GM21360 (cell line): ENCODE results near the gene CBX6.
"Not testable (repeated sequence)": the region's sequence is repeated elsewhere in the genome, so short reads cannot be mapped to it uniquely, and the experiment has no call there.

Source experiments
- ATAC-seq: cut with Tn5 transposase; IDR thresholded peaks from one replicate; pipeline ENCODE4 v1.9.1; 2021; ENCODE audit warnings: mild to moderate bottlenecking, moderate library complexity; ENCODE audit not compliant: unreplicated experiment

The CBX6 gene

GRCh38 chr22:38872172-38872830 is at the start of gene CBX6:
Gene CBX6 (minus strand): TSS chr22:38872216. CDS start chr22:38872190, 26 bp downstream.
- peak; percentile 56 for ATAC-seq

DNA sequence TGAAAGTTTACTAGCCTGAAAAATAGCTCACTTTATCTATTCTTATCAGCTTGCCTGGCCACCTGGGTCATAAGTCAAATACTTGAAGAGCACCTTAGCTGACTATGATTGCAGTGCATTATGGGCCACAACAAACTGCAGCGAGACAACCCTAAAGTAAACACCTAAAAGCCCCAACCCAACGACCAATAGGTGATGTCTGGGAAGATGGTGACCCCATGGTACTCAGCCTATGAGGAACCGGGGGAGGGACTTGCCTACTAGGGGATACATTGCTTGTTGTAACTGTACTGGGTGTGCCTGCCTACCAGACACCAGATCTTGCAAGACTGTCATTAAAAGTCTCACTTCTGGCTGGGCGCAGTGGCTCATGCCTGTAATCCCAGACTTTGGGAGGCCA is 49.8 kb upstream of the CBX6 start:
- no peak for ATAC-seq

DNA sequence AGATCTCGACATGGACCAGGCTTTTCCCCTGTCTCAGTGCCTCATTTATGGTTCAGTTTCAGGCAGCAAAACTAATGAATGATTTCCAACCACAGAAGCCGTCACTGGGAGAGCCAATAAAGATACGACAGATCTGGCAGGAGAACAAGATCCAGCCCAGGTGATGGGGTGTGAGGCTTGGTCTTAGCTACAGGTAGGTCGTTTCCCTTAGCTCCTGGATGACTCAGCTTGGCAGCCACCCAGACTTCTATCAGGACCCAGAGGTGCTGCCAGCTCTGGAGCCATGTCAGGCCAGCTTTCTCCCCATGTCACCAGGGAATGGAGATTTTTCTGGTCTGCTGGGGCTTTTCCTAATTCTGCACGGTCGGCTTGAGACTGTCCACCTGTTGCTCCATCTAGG is 49.1 kb upstream of the CBX6 start:
- ATAC-seq, result no peak

DNA sequence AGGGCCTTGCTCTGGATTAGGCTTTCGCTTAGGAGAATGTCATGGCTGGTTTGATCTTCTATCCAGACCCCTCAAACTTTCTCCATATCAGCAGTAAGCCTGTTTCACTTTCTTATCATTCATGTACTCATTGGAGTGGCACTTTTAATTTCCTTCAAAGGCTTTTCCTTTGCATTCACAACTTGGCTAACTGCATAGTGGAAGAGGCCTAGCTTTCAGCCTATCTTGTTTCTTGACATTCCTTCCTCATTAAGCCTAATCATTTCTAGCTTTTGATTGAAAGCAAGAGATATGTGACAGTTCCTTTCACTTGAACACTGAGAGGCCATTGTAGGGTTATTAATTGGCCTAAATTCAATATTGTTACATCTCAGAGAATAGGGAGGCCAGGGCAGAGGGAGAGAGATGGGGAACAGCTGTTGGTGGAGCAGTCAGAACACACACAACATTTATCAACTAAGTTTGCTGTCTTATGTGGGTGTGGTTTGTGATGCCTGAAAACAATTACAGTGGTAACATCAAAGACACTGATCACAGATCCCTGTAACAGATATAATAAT is 47.7 kb upstream of the CBX6 start:
- no peak for ATAC-seq

GRCh38 chr22:38911434-38911833 is 39.4 kb upstream of the CBX6 start:
- no peak for ATAC-seq

DNA sequence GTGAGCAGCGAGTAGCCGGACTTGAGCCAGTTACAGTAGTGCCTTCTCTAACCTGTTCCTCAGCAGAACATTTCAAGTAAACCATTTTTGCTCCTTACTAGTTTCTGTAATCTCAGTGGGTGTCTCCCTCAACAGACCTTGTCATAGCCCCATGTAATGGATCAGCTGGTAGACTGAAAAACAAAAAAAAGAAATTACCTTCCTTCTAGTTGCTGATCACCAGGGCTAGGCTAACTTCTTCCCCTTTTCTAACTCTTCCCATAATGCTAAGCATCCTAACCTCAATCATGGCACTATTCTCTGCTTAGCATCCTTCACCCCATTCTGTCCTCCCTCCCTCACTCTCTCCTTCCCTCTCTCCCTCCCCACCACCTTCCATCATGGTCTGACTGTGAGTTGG is 35.8 kb upstream of the CBX6 start:
- no peak for ATAC-seq

GRCh38 chr22:38906052-38906451 is 34.0 kb upstream of the CBX6 start:
- no peak for ATAC-seq

GRCh38 chr22:38904052-38904617 is 32.1 kb upstream of the CBX6 start:
- not testable (repeated sequence) for ATAC-seq

GRCh38 chr22:38901111-38901641 is 29.2 kb upstream of the CBX6 start:
- no peak for ATAC-seq

- ATAC-seq, result no peak
Measured at GRCh38 chr22:38900677-38901076, 28.7 kb upstream of the CBX6 start.

DNA sequence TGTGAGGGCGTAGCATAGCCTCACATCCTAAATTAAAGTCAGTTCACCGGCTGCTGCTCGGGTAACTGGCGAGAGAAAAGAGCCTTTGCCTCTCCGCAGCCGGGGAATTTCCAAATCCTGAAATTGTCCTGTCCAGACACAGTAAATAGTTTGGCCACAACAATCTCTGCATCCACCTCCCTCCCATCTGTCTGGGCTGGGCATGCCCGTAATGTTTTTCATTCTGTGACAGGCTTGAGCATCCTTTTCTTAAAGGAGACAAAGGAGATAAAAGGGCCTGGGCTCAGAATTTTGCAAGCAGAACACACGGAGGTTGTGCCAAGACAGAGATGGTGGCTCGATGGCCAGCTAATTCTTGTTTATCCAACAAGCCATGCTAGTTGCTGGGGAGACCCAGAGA is 19.2 kb upstream of the CBX6 start:
- no peak for ATAC-seq

DNA sequence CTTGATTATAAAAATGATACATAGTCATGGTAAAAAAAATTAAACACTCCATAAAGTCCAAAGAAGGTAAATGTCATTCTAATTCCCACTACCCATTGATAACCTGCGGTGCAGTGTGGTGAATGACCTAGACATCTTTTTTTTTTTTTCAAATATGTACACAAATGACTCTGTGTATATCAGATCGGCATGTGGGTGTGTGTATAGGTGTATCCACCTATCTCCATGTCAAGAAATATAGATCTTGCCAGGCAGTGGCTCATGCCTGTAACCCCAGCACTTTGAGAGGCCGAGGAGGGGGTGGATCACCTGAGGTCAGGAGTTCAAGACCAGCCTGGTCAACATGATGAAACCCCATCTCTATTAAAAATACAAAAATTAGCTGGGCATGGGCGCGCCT is 18.4 kb upstream of the CBX6 start:
- ATAC-seq, result no peak

GRCh38 chr22:38886333-38886732 is 14.3 kb upstream of the CBX6 start:
- ATAC-seq, result no peak

- no peak for ATAC-seq
Measured at GRCh38 chr22:38882972-38883622, 11.1 kb upstream of the CBX6 start.

DNA sequence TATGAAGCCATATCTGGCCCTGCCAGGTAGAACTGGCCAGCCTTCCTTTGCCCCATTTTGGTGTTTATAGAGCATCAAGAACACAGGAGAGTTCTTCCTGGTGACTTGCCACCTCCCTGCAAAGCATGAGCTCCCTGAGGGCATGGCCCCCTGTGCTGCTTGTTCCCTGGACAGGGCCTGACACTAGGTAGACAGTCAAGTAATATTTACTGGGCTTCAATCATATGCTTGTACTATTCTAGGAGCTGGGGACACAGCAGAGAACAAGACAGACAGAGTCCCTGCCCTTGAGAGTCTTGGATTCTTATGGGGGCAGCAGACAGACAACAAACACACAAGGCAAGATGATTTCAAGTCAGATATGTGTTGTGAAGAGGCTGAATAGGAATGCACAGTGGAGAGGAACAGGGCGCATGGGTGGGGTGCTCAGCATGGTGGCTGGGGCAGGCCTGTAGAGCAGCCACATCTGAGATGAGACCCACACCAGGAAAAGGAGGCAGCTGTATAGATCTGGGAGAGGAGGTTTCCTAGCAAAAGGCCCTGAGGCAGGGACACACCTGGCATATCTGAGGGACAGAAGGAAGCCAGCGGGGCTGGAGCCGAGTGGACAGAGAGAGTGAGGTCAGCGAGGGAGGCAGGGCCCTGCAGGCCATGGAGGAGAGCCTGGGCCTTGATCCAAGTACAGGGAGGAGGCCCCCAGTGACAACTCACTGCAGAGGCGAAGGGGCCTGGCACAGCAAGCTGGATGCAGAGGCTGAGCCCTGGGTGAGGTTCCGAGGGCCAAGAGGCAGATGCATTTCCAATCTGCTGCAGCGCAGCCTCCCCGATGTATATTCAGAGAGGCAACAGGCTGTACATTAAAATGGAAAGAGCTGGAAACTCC is 10.2 kb upstream of the CBX6 start:
- no peak for ATAC-seq

- no peak for ATAC-seq
Measured at GRCh38 chr22:38881464-38881871, 9.5 kb upstream of the CBX6 start.

- ATAC-seq, result no peak
Measured at GRCh38 chr22:38879961-38880360, 7.9 kb upstream of the CBX6 start.

GRCh38 chr22:38879108-38879729 is 7.2 kb upstream of the CBX6 start:
- no peak for ATAC-seq

- no peak for ATAC-seq
Measured at GRCh38 chr22:38878001-38878400, 6.0 kb upstream of the CBX6 start.

GRCh38 chr22:38874529-38875222 is 2.7 kb upstream of the CBX6 start:
- no peak for ATAC-seq
